CD4-positive, alpha-beta T cell (primary cell): ENCODE measurements around the gene XPO1. TPM values are rescaled to one million over a fixed set of nuclear protein-coding genes. Genes with fewer than 3 reads are reported as not detected.
A peak's percentile ranks its signal among the peaks of the same experiment; 100 is the strongest.

ENCODE experiments used
- ATAC-seq: fragments of 200-7000 bp; cut with Tn5 transposase; one replicate; pipeline ENCODE4 v1.10.0; 2022; ENCODE audit warnings: mild to moderate bottlenecking; ENCODE audit not compliant: poor library complexity
- CTCF ChIA-PET: fragments of 350-600 bp; sonication (Branson Sonifier 250); formaldehyde crosslinking; loops from one replicate; lab custom pipeline; 2021; ENCODE audit warnings: antibody characterized with exemption, inconsistent platforms; lab: Charles Lee
- POLR2A ChIA-PET: fragments of 350-600 bp; sonication (Branson Sonifier 250); formaldehyde crosslinking; loops from one replicate; lab custom pipeline; 2021; ENCODE audit warnings: antibody characterized with exemption, inconsistent platforms; lab: Charles Lee
- DNase-seq, 14 experiments: peaks; one replicate each; pipeline ENCODE4 v3.0.0-alpha.2; 2013 to 2020; ENCODE audit warnings: mixed read lengths in 2 of 14
- H3K27ac ChIP-seq, 2 donors: one replicate each; pipeline versions ENCODE4 v1.5.1 to v1.7.0; 2013; ENCODE audit warnings: low read length in 2 of 2, low read depth in 1 of 2, mild to moderate bottlenecking in 1 of 2
- H3K27me3 ChIP-seq, 2 experiments: 1 replicate in 1 of 2; 2 replicates in 1 of 2; pipeline versions ENCODE4 v1.6.1 to v1.7.0; 2013; ENCODE audit warnings: low read length in 2 of 2, control low read depth in 1 of 2, mild to moderate bottlenecking in 1 of 2, moderate library complexity in 1 of 2; ENCODE audit not compliant: insufficient read depth in 2 of 2, control insufficient read depth in 1 of 2
- H3K36me3 ChIP-seq: one replicate; pipeline ENCODE4 v1.6.1; 2013; ENCODE audit warnings: low read length, control low read depth; ENCODE audit not compliant: insufficient read depth
- H3K4me1 ChIP-seq: one replicate; pipeline ENCODE4 v1.6.1; 2013; ENCODE audit warnings: low read length, control low read depth; ENCODE audit not compliant: insufficient read depth
- H3K4me3 ChIP-seq: one replicate; pipeline ENCODE4 v1.5.1; 2013; ENCODE audit warnings: mild to moderate bottlenecking, low read length, moderate library complexity
- H3K9me3 ChIP-seq, 2 experiments: 1 replicate in 1 of 2; 2 replicates in 1 of 2; pipeline versions ENCODE4 v1.6.1 to v1.7.0; 2013; ENCODE audit warnings: low read length in 2 of 2, mild to moderate bottlenecking in 2 of 2, control low read depth in 1 of 2, moderate library complexity in 1 of 2; ENCODE audit not compliant: control insufficient read depth in 1 of 2, insufficient read depth in 1 of 2
- H3K27ac Mint-ChIP-seq: one replicate; pipeline ENCODE4 v1.8.0; 2020; ENCODE audit warnings: mixed read lengths
- H3K27me3 Mint-ChIP-seq: one replicate; pipeline ENCODE4 v1.8.0; 2021; ENCODE audit warnings: mixed read lengths
- H3K36me3 Mint-ChIP-seq: one replicate; pipeline ENCODE4 v1.8.0; 2021; ENCODE audit warnings: low read depth, mixed read lengths
- H3K4me1 Mint-ChIP-seq: one replicate; pipeline ENCODE4 v1.8.0; 2021; ENCODE audit warnings: low read depth, mixed read lengths
- H3K4me3 Mint-ChIP-seq: one replicate; pipeline ENCODE4 v1.8.0; 2020; ENCODE audit warnings: mild to moderate bottlenecking, mixed read lengths
- H3K9me3 Mint-ChIP-seq: one replicate; pipeline ENCODE4 v1.8.0; 2020; ENCODE audit warnings: mixed read lengths
- intact Hi-C, 2 experiments: fragments of 100-400 bp; cut with DNase I in 1 of 2; cut with micrococcal nuclease in 1 of 2; formaldehyde crosslinking; loops; one replicate each; pipeline versions ENCODE4 v1.15.1 to v1.9.0; 2023 to 2025; cut with DNase I, micrococcal nuclease
- total RNA-seq, 174 experiments: library from RNA in 2 of 174; stranded (reverse) in 2 of 174; gene quantifications; one replicate each; pipeline ENCODE4 v1.2.3 and lab custom pipeline; 2021 to 2026
- TF ChIP-seq, protein P1 (sequence below): fragments of 200-600 bp; IDR thresholded peaks from one replicate; pipeline ENCODE4 v1.8.0; 2022; ENCODE audit warnings: antibody characterized with exemption, mild to moderate bottlenecking

XPO1 gene
- total RNA-seq, 2 experiments from 2014 or later, result 111 to 118 TPM

DNA sequence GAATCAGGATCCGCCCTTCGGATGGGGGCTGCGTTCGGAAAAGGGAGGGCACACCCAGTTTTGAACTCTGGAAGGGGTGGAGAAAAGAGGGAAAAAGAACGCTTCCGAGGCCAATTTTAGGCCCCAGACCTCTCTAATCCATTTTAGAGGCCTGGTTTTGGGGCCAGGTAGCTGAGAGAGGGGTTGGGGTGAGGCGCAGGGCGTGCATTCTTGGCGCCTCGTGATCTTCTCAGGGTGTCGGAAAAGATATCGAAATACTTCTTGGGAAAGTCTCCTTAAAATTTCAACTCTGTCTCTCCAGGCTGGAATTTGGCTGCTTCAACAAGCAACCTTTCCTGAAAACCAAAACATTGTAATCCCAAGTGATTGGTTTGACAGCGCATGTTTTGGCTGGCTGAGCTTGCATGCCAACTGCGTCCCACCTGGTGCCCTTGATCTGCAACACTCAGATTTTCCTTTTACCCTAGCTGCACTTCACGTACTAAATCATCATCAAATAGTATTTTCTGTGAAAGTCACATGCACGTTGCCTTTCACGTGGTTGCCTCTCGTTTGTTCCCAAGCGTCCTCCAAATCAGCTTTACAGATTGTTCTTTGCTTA, 864 bp upstream of the XPO1 start:
- Mint-ChIP-seq H3K36me3 (peaks cover 22% of the 10 kb centered on the region), H3K4me1 (peaks cover 34% of the 10 kb centered on the region), H3K4me3 (peak overlapping the region; percentile 99), H3K27ac (peak overlapping the region; percentile 97), H3K9me3 (no peaks in the 10 kb centered on the region), H3K27me3 (no peaks in the 10 kb centered on the region)
- H3K9me3 ChIP-seq, result no peaks in the 10 kb centered on the region
- H3K4me3 ChIP-seq, result peak overlapping the region; percentile 85
- no peaks in the 10 kb centered on the region for H3K36me3 ChIP-seq
- peaks cover 15% of the 10 kb centered on the region for H3K4me1 ChIP-seq
- intact Hi-C loops, result loop anchor here (1.0 to 10.0 kb wide), 9 partner anchors 68 to 472 kb away; partner anchors contain the start of genes USP34 (in 2 of the 2), FAM161A (in 1 of the 2) and SANBR (in 1 of the 2)
- H3K27me3 ChIP-seq, result no peaks in the 10 kb centered on the region
- peak overlapping the region; percentile 98 to 99 for H3K27ac ChIP-seq
- CTCF ChIA-PET, result interaction anchor here (0.5 to 3.7 kb wide), 2 partner anchors 71 to 113 kb away, joined by 3 to 13 read pairs; no protein-coding TSS in a partner anchor
- TF ChIP-seq, protein P1, sequence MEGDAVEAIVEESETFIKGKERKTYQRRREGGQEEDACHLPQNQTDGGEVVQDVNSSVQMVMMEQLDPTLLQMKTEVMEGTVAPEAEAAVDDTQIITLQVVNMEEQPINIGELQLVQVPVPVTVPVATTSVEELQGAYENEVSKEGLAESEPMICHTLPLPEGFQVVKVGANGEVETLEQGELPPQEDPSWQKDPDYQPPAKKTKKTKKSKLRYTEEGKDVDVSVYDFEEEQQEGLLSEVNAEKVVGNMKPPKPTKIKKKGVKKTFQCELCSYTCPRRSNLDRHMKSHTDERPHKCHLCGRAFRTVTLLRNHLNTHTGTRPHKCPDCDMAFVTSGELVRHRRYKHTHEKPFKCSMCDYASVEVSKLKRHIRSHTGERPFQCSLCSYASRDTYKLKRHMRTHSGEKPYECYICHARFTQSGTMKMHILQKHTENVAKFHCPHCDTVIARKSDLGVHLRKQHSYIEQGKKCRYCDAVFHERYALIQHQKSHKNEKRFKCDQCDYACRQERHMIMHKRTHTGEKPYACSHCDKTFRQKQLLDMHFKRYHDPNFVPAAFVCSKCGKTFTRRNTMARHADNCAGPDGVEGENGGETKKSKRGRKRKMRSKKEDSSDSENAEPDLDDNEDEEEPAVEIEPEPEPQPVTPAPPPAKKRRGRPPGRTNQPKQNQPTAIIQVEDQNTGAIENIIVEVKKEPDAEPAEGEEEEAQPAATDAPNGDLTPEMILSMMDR, result no peak
- ATAC-seq (no peak), DNase-seq (peak; percentile 6 to 75 (median 36))
- POLR2A ChIA-PET, result interaction anchor here (0.6 to 3.3 kb wide), 33 partner anchors 9 to 783 kb away, joined by 3 to 53 read pairs (median 7); partner anchors contain the start of genes B3GNT2, FAM161A, PAPOLG and REL

DNA sequence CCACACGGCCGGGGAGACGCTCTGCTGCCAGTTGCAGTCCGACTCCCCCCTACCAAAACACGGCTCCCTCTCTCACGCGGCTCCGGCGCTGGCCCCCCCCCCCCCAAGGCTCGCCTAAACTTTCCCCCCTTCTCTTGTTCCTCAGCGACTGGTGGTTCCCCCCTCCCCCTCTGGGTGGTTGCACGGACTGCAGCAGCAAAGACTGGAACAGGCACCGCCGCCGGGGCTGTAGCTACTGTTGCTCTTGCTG, 281 bp downstream of the XPO1 start:
- no peaks in the 10 kb centered on the region for H3K27me3 ChIP-seq
- no peak for ATAC-seq
- Mint-ChIP-seq H3K4me1 (peaks cover 34% of the 10 kb centered on the region), H3K9me3 (no peaks in the 10 kb centered on the region), H3K4me3 (peak overlapping the region; percentile 99), H3K27ac (peak overlapping the region; percentile 97), H3K36me3 (peaks cover 22% of the 10 kb centered on the region), H3K27me3 (no peaks in the 10 kb centered on the region)
- H3K4me1 ChIP-seq, result peaks cover 15% of the 10 kb centered on the region
- H3K4me3 ChIP-seq, result peak overlapping the region; percentile 85
- TF ChIP-seq, protein P1, result no peak
- peak overlapping the region; percentile 98 to 99 for H3K27ac ChIP-seq
- no peaks in the 10 kb centered on the region for H3K9me3 ChIP-seq
- no peak for DNase-seq
- ChIA-PET POLR2A (interaction anchor here (0.5 to 3.3 kb wide), 27 partner anchors 10 to 782 kb away, joined by 3 to 53 read pairs (median 9); partner anchors contain the start of genes B3GNT2, FAM161A, PAPOLG and REL), CTCF (interaction anchor here (0.6 to 3.7 kb wide), 3 partner anchors 25 to 118 kb away, joined by 3 to 13 read pairs (median 3); no protein-coding TSS in a partner anchor)
- no peaks in the 10 kb centered on the region for H3K36me3 ChIP-seq
- intact Hi-C loops, result loop anchor here (1.0 to 10.0 kb wide), 9 partner anchors 67 to 471 kb away; partner anchors contain the start of genes USP34 (in 2 of the 2), FAM161A (in 1 of the 2) and SANBR (in 1 of the 2)

DNA sequence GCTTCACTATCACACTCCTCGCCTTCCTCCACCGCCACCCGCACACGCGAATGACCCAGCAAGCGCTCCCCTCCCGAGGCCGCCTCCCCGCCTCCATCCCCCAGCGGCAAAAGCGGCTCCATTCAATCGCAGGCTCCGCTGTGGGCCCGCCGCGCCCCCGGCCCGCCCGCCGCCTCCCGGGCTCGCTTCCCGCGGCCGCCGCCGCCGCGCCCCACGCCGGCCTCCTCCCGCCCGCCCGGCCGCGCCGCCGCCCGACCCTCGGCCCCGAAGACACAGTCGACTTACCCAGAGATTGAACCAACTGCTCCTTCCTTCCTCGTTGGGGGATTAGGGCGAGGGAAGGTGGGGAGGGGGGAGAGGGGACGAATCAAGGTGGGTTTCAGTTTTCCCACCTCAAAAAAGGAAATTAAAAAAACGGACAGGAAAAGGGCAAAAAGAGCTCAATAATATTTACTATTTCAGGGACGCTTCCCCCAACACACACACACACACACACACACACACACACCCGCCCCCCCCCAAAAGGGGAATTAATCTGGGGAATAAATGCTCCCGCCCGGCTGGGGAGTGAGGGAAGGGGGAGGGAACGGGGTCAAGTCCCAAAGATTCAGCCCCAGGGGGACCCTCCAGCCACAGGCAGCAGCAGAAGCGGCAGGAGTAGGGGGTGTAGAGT, 743 bp downstream of the XPO1 start:
- no peaks in the 10 kb centered on the region for H3K27me3 Mint-ChIP-seq
- ChIA-PET POLR2A (interaction anchor here (0.5 to 3.3 kb wide), 27 partner anchors 10 to 781 kb away, joined by 3 to 53 read pairs (median 9); partner anchors contain the start of genes B3GNT2, FAM161A, PAPOLG and REL), CTCF (interaction anchor here (3.7 kb wide), 1 partner anchor 111 kb away, joined by 13 read pairs; no protein-coding TSS in a partner anchor)
- no peaks in the 10 kb centered on the region for H3K9me3 Mint-ChIP-seq
- peak overlapping the region; percentile 97 for H3K27ac Mint-ChIP-seq
- peaks cover 22% of the 10 kb centered on the region for H3K36me3 Mint-ChIP-seq
- Histone ChIP-seq H3K4me1 (peaks cover 18% of the 10 kb centered on the region), H3K27ac (peak overlapping the region; percentile 98 to 99), H3K27me3 (no peaks in the 10 kb centered on the region), H3K36me3 (peaks cover under 1% of the 10 kb centered on the region), H3K4me3 (peak overlapping the region; percentile 85), H3K9me3 (no peaks in the 10 kb centered on the region)
- H3K4me1 Mint-ChIP-seq, result peaks cover 34% of the 10 kb centered on the region
- intact Hi-C loops, result loop anchor here (5.0 to 10.0 kb wide), 7 partner anchors 110 to 470 kb away; partner anchors contain the start of genes FAM161A (in 1 of the 2) and SANBR (in 1 of the 2)
- ATAC-seq, result no peak
- peak overlapping the region; percentile 99 for H3K4me3 Mint-ChIP-seq
- TF ChIP-seq, protein P1, result no peak
- DNase-seq, result peak in 13 of 14 experiments; percentile 9 to 68 (median 34)
